ENCODE measurements around the gene PHACTR3. TPM values are rescaled to one million over a fixed set of nuclear protein-coding genes. Genes with fewer than 3 reads are reported as not detected.

Gene PHACTR3
- total and polyA plus RNA-seq, 10 donors: 1.4 to 15.0 (median 8.6) TPM

DNA sequence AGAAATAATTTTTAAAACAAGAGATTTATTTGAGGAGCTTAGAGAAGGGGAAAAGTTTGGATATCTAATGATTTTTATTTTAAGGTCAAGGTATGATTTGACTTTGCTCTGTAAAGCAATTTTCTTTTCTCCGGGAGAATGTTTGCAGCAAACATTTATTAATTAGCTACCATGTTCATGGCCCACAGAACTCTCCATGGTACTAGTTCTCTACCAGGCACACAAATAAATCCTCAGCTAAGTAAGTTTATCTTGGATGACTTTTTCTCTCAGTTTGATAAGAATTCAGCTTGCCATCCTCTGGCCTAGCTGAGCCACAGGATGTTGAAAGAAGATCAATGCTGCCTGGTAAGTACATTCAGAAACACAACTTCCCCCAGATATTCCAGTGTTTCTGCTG, 94.3 kb downstream of the PHACTR3 start:
- no peak for DNase-seq
- TF ChIP-seq, protein P1, sequence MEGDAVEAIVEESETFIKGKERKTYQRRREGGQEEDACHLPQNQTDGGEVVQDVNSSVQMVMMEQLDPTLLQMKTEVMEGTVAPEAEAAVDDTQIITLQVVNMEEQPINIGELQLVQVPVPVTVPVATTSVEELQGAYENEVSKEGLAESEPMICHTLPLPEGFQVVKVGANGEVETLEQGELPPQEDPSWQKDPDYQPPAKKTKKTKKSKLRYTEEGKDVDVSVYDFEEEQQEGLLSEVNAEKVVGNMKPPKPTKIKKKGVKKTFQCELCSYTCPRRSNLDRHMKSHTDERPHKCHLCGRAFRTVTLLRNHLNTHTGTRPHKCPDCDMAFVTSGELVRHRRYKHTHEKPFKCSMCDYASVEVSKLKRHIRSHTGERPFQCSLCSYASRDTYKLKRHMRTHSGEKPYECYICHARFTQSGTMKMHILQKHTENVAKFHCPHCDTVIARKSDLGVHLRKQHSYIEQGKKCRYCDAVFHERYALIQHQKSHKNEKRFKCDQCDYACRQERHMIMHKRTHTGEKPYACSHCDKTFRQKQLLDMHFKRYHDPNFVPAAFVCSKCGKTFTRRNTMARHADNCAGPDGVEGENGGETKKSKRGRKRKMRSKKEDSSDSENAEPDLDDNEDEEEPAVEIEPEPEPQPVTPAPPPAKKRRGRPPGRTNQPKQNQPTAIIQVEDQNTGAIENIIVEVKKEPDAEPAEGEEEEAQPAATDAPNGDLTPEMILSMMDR (IDR thresholded peaks at IDR 0.05 in 8 of 11, conservative IDR thresholded peaks at IDR 0.05 in 3 of 11): no peak
- TF ChIP-seq POLR2A (IDR thresholded peaks at IDR 0.05) (no peak), POLR2AphosphoS5 (IDR thresholded peaks at IDR 0.05) (no peak)
- H3K27me3 ChIP-seq (replicated peaks in 1 of 7): peaks cover 0 to 16% (median 0%) of the 10 kb centered on the region in 7 donors
- intact Hi-C loops (cut with DNase I; ENCODE audit: low total_unique reads): no loop called here
- H3K4me3 ChIP-seq: no peak overlapping the region
- H3K27ac ChIP-seq: no peak overlapping the region
- no peaks in the 10 kb centered on the region for H3K36me3 ChIP-seq
- no peaks in the 10 kb centered on the region for H3K9me3 ChIP-seq
- H3K4me1 ChIP-seq: no peaks in the 10 kb centered on the region
- WGBS, 5 donors: 74 to 90% (median 87%) methylated on average over 1 of the region's 1 CpG

DNA sequence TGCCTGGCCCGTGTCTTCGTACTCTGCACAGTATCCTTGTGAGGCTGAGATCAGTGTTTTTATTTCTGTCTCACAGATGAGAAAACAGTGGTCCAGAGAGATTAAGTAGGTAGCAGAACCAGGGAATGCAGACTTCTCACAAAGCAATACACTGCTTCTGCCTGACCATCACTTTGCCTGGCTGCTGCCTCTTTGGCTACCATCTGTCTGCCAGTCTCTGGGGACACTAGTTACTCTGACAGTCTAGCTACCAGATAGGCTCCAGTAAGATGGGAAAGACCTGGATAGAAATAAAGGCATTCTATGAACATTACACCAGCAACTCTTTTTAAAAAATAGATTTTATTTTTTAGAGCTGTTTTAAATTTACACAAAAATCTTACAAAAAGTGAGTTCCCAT, 96.9 kb downstream of the PHACTR3 start:
- 69 to 91% (median 89%) methylated on average over 2 of the region's 2 CpGs for WGBS, 5 donors
- TF ChIP-seq POLR2AphosphoS5 (IDR thresholded peaks at IDR 0.05) (no peak), POLR2A (IDR thresholded peaks at IDR 0.05) (no peak)
- TF ChIP-seq, protein P1 (IDR thresholded peaks at IDR 0.05 in 8 of 11, conservative IDR thresholded peaks at IDR 0.05 in 3 of 11): no peak
- Histone ChIP-seq H3K9me3 (no peaks in the 10 kb centered on the region), H3K27me3 (replicated peaks in 1 of 7) (peaks cover 0 to 8% (median 0%) of the 10 kb centered on the region in 7 donors), H3K27ac (no peak overlapping the region), H3K4me1 (no peaks in the 10 kb centered on the region), H3K4me3 (no peak overlapping the region), H3K36me3 (no peaks in the 10 kb centered on the region)
- DNase-seq: no peak
- intact Hi-C loops (cut with DNase I; ENCODE audit: low total_unique reads): no loop called here

DNA sequence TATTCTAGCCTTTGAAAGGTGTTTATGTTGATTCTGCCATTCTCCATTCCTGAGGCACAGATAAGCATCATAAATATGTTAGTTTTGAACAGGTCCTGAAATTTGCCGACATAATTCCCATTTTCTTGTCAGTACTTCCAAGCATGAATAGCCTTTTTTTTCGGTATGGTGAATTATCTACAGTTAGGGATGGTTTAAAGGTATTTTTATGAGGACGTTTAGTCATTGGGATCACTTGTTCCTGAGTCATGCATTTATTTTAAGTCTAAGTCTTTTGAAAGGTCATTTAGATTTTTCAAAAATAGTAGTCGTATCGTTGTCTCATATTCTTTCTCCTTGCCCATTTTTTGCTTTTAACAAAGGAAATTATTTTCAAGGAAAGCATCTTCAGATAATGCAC, 98.7 kb downstream of the PHACTR3 start:
- Histone ChIP-seq H3K4me3 (no peak overlapping the region), H3K27ac (no peak overlapping the region), H3K4me1 (no peaks in the 10 kb centered on the region), H3K36me3 (no peaks in the 10 kb centered on the region), H3K9me3 (peaks cover 0 to 4% (median 0%) of the 10 kb centered on the region in 8 donors), H3K27me3 (replicated peaks in 1 of 7) (peaks cover 0 to 12% (median 0%) of the 10 kb centered on the region in 7 donors)
- DNase-seq: no peak
- 68 to 79% (median 72%) methylated on average over 5 of the region's 5 CpGs for WGBS, 5 donors
- intact Hi-C loops (cut with DNase I; ENCODE audit: low total_unique reads): no loop called here
- TF ChIP-seq POLR2AphosphoS5 (IDR thresholded peaks at IDR 0.05): no peak
- TF ChIP-seq, protein P1 (IDR thresholded peaks at IDR 0.05 in 8 of 11, conservative IDR thresholded peaks at IDR 0.05 in 3 of 11): no peak
- no peak for TF ChIP-seq POLR2A (IDR thresholded peaks at IDR 0.05)

DNA sequence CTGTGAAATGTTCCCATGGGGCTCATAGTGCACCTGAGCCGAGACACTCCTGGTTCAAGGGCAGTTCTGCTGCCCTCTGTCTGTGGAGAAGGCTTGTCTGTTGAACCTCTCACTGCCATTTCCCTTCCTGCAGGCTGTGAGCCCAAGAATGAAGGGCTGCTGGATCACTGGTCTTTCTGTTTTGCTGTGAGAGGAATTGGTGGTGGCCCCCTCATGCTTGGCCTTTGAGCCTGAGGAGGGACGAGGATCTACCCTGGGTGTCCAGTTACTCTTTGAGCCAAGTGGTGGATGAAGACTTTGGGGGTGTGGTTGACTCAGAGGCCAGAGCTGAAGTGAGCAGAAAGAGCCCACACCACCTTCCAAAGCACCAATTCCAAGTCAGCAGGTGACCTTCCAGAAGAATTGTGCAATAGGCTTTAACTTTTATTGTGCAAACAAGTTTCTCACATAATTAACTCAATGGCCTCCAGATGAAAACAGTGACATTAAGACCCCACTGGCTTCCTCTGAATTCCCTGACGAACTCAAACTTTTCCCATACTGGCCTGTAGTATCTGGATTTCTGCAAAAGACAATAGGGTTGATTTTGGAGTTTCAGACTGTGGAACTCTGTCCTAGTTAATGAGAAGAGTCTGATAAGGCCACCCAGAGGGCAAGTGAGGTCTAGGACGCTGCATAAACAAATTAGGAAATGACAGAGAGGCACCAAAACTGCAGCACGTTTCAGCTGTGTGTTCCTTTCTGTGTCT, 101.5 kb downstream of the PHACTR3 start:
- intact Hi-C loops (cut with DNase I; ENCODE audit: low total_unique reads): no loop called here
- 22 to 49% (median 35%) methylated on average over 5 of the region's 5 CpGs for WGBS, 5 donors
- DNase-seq: no peak

More for the DNA sequence above, 101.5 kb downstream of the PHACTR3 start:
- Histone ChIP-seq H3K9me3 (peaks cover 0 to 7% (median 0%) of the 10 kb centered on the region in 8 donors), H3K27ac (no peak overlapping the region), H3K27me3 (replicated peaks in 1 of 7) (peaks cover 0 to 12% (median 0%) of the 10 kb centered on the region in 7 donors), H3K4me1 (no peaks in the 10 kb centered on the region), H3K4me3 (no peak overlapping the region), H3K36me3 (no peaks in the 10 kb centered on the region)
- TF ChIP-seq POLR2A (IDR thresholded peaks at IDR 0.05): no peak
- TF ChIP-seq, protein P1 (IDR thresholded peaks at IDR 0.05 in 8 of 11, conservative IDR thresholded peaks at IDR 0.05 in 3 of 11): no peak
- no peak for TF ChIP-seq POLR2AphosphoS5 (IDR thresholded peaks at IDR 0.05)

Measured in spleen (tissue), 11 donors.